Loucy (cell line): ENCODE results near the gene ANO8.

Source experiments
- H2AFZ ChIP-seq: fragments of 200-600 bp; sonication (generic); 2 replicates; pipeline ENCODE4 v1.6.0; 2016; ENCODE audit warnings: antibody characterized with exemption, mild to moderate bottlenecking, low read length, moderate library complexity
- H3F3A ChIP-seq: fragments of 200-600 bp; 2 replicates; pipeline ENCODE4 v1.6.0; 2016; ENCODE audit warnings: antibody characterized with exemption, low read depth, mild to moderate bottlenecking
- H3K27me3 ChIP-seq: fragments of 200-600 bp; sonication (generic); 2 replicates; pipeline ENCODE4 v1.6.1; 2014; ENCODE audit warnings: low read length, mild to moderate bottlenecking; ENCODE audit not compliant: insufficient read depth, poor library complexity, severe bottlenecking
- H3K36me3 ChIP-seq: fragments of 200-600 bp; sonication (generic); 2 replicates; pipeline ENCODE4 v1.6.1; 2016; ENCODE audit warnings: low read length; ENCODE audit not compliant: insufficient read depth
- H3K4me1 ChIP-seq: fragments of 200-600 bp; sonication (generic); 2 replicates; pipeline ENCODE4 v1.5.1; 2014; ENCODE audit warnings: low read length, mild to moderate bottlenecking; ENCODE audit not compliant: insufficient read depth, poor library complexity, severe bottlenecking
- H3K4me2 ChIP-seq: fragments of 200-600 bp; sonication (generic); 2 replicates; pipeline ENCODE4 v1.6.0; 2014; ENCODE audit warnings: antibody characterized with exemption, low read length, low read depth, mild to moderate bottlenecking; ENCODE audit not compliant: poor library complexity, severe bottlenecking
- H3K4me3 ChIP-seq: fragments of 200-600 bp; sonication (generic); 2 replicates; pipeline ENCODE4 v1.5.1; 2014; ENCODE audit warnings: low read length, mild to moderate bottlenecking, mixed read lengths; ENCODE audit not compliant: poor library complexity, severe bottlenecking
- H3K79me2 ChIP-seq: fragments of 200-600 bp; sonication (generic); 2 replicates; pipeline ENCODE4 v1.6.1; 2014; ENCODE audit warnings: low read length; ENCODE audit not compliant: insufficient read depth
- H3K9ac ChIP-seq: fragments of 200-600 bp; sonication (generic); 2 replicates; pipeline ENCODE4 v1.6.0; 2014; ENCODE audit warnings: mild to moderate bottlenecking, low read depth, low read length, moderate library complexity; ENCODE audit not compliant: poor library complexity, severe bottlenecking
- H3K9me2 ChIP-seq: fragments of 200-600 bp; sonication (generic); replicated peaks from 2 replicates; pipeline ENCODE4 v1.6.1; 2016; ENCODE audit warnings: low read depth, low read length, mixed read lengths
- H3K9me3 ChIP-seq: fragments of 200-600 bp; sonication (generic); 2 replicates; pipeline ENCODE4 v1.6.1; 2014; ENCODE audit warnings: mild to moderate bottlenecking, antibody characterized with exemption, low read length, low read depth; ENCODE audit not compliant: insufficient read depth
- H4K20me1 ChIP-seq: fragments of 200-600 bp; sonication (generic); 2 replicates; pipeline ENCODE4 v1.6.0; 2014; ENCODE audit warnings: antibody characterized with exemption, low read length, mild to moderate bottlenecking; ENCODE audit not compliant: insufficient read depth, poor library complexity, severe bottlenecking
- CTCF ChIP-seq: fragments of 200-600 bp; sonication (generic); conservative IDR thresholded peaks from 2 replicates; pipeline ENCODE4 v1.5.1; 2014; ENCODE audit warnings: mild to moderate bottlenecking, antibody characterized with exemption, low read length
- EZH2phosphoT487 ChIP-seq: fragments of 200-600 bp; IDR thresholded peaks from 2 replicates; pipeline ENCODE4 v1.6.1; 2018; ENCODE audit warnings: antibody characterized with exemption, mild to moderate bottlenecking, moderate library complexity, borderline replicate concordance

ANO8 gene

GRCh38 chr19:17325133-17325532 is 9.5 kb downstream of the ANO8 start:
- Histone ChIP-seq H3K27me3 (no peaks in the 10 kb centered on the region), H3K9me3 (no peaks in the 10 kb centered on the region), H3K9ac (no peak overlapping the region), H3K9me2 (no peaks in the 10 kb centered on the region), H3K4me1 (no peaks in the 10 kb centered on the region), H3K79me2 (no peaks in the 10 kb centered on the region), H4K20me1 (no peaks in the 10 kb centered on the region), H3F3A (no peaks in the 10 kb centered on the region), H3K36me3 (peaks cover 17% of the 10 kb centered on the region; the same call in 1 of the 2 replicates), H3K4me2 (no peak overlapping the region), H2AFZ (no peak overlapping the region), H3K4me3 (no peak overlapping the region)
- TF ChIP-seq CTCF (no peak), EZH2phosphoT487 (no peak)

GRCh38 chr19:17324357-17325114 is 10.1 kb downstream of the ANO8 start:
- no peaks in the 10 kb centered on the region for H3K27me3 ChIP-seq
- H3K9me2 ChIP-seq: no peaks in the 10 kb centered on the region
- no peaks in the 10 kb centered on the region for H3K4me1 ChIP-seq
- H2AFZ ChIP-seq: no peak overlapping the region
- H3K9me3 ChIP-seq: no peaks in the 10 kb centered on the region
- H4K20me1 ChIP-seq: no peaks in the 10 kb centered on the region
- H3K9ac ChIP-seq: no peak overlapping the region
- no peaks in the 10 kb centered on the region for H3F3A ChIP-seq
- H3K4me3 ChIP-seq: no peak overlapping the region
- no peaks in the 10 kb centered on the region for H3K79me2 ChIP-seq
- no peak for TF ChIP-seq EZH2phosphoT487
- TF ChIP-seq CTCF: no peak
- H3K4me2 ChIP-seq: no peak overlapping the region
- peaks cover 23% of the 10 kb centered on the region; the same call in 1 of the 2 replicates for H3K36me3 ChIP-seq

GRCh38 chr19:17323964-17324332 is 10.7 kb downstream of the ANO8 start:
- H3K9me3 ChIP-seq: no peaks in the 10 kb centered on the region
- H3K79me2 ChIP-seq: no peaks in the 10 kb centered on the region
- TF ChIP-seq EZH2phosphoT487 (no peak), CTCF (no peak)
- H3K4me3 ChIP-seq: no peak overlapping the region
- H3F3A ChIP-seq: no peaks in the 10 kb centered on the region
- H3K4me1 ChIP-seq: no peaks in the 10 kb centered on the region
- H4K20me1 ChIP-seq: no peaks in the 10 kb centered on the region
- H3K36me3 ChIP-seq: peaks cover 29% of the 10 kb centered on the region; the same call in 1 of the 2 replicates
- H3K27me3 ChIP-seq: no peaks in the 10 kb centered on the region
- no peak overlapping the region for H2AFZ ChIP-seq
- no peaks in the 10 kb centered on the region for H3K9me2 ChIP-seq
- H3K4me2 ChIP-seq: no peak overlapping the region
- no peak overlapping the region for H3K9ac ChIP-seq
